HG02610 (cell line): ENCODE results near the gene PKNOX2.

Source experiments
- ATAC-seq: cut with Tn5 transposase; IDR thresholded peaks from one replicate; pipeline ENCODE4 v1.9.1; 2021; ENCODE audit warnings: mild to moderate bottlenecking, moderate library complexity; ENCODE audit not compliant: unreplicated experiment

Gene PKNOX2

DNA sequence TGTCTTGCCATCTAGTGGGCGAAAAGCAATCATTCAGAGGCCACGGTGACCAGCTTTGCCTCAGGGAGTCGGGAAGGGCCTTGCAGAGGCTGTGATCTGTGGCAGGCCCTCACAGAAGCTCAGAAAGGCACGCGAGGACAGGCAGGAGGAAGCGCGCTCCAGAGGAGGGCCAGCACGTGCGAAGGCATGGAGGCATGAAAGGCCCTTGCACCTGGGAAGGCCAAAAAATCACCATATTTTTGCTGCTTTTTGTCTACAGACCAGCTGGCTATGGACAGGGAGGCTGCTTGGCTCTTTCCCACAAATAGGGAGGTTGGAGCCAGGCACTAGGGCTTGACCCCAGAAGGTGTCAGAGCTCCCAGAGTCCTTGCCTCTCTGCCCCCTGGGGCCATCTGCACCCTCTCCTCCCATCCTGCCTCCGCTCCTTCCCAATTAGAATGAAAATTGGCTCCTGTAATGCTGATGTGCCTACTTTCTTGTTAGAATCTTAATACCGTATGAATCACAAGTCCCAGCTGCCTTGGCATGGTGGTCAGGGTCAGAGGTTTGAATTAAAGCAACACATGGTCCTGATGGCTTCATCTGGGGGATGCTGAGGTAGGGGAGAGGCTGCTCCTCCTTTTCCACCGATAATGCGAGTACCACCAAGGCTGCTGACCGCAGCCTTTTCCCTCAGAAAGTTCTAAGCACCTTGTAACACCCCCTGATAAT lies 262.4 kb downstream of the PKNOX2 start:
- no peak for ATAC-seq

DNA sequence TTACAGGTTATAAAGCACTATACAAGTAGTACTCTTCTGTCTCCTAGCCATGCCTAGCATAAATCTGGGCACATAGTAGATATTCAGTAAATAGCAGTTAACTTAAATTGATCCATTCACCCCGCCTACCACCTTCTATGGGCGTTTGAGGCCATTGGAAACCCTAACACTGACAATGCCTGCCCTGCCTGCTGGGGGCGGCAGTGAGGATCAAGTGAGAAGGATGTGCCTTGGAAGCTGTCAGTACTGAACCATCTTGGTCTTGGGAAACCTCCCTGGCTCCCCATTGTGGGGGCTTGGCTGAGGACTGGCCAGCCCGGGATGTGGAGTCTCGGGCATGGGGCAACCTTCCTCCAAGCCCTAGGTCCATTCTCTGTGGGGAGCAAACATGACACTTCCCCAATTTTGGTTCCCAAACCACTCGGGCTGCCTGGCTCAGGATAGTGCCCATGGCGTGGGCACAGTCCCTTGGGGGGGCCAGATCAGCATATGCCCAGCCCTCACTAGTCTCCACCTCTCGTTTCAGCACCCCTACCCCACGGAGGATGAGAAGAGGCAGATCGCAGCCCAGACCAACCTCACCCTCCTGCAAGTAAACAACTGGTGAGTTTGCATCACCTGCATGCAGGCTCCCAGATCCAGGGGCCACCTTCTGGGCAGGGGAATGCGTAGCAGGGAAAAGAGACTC lies 264.1 kb downstream of the PKNOX2 start:
- no peak for ATAC-seq

- no peak for ATAC-seq
Measured at GRCh38 chr11:125429174-125429707, 264.7 kb downstream of the PKNOX2 start.

- ATAC-seq, result no peak
Measured at GRCh38 chr11:125429807-125430678, 265.5 kb downstream of the PKNOX2 start.

GRCh38 chr11:125431009-125431408 lies 266.5 kb downstream of the PKNOX2 start:
- ATAC-seq, result no peak

DNA sequence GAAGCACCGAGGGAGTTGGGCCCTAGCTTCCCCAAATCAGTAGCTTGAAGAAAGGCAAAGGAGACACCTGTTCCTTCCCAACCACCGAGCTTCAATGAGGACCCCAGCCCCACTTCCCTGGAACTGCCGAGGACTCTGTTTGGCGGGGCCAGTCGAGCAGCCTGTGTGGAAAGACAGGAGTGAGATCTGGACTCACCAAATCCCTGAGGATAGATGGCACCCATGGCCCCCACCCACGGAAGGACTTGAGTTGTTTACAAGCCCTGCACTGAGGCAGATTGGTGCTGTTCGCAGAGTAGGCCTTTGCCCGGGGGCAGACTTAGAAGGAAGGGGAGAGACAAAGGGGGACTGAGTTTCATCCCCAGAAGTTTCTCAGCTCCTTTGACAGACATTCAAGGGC lies 266.9 kb downstream of the PKNOX2 start:
- no peak for ATAC-seq

DNA sequence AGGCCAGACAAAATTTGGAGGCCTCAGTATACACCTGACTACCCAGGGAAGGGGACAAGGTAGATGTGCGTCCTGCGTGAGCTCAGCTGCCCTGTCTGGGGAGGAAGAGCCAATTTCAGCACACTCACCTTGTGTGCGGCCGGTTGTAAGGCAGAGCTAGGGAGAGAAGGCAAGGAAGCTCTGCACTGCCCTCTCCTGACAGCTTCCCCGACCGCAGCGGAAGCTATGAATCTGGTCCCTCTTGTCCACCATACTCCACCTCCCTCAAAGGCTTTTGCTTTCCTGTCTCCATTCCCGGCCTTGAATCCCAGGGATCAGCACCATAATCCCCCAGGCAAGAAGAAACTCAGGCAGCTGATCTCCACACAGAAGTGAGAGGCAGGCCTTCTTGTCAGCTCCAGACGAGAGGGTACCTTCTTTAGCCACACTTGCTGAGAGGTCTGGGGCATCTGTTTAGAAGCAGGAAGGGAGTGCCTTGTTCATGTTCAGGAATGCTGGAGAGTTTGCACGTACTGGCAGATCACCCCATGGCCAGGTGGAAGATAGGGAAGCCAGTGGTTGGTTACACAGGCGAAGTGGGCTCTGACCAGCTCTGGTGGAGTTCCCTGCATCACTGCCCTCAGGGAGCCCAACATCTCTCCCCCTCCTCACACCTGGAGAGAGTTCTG lies 269.0 kb downstream of the PKNOX2 start:
- no peak for ATAC-seq

- ATAC-seq, result no peak
Measured at GRCh38 chr11:125435461-125436238, 271.1 kb downstream of the PKNOX2 start.

DNA sequence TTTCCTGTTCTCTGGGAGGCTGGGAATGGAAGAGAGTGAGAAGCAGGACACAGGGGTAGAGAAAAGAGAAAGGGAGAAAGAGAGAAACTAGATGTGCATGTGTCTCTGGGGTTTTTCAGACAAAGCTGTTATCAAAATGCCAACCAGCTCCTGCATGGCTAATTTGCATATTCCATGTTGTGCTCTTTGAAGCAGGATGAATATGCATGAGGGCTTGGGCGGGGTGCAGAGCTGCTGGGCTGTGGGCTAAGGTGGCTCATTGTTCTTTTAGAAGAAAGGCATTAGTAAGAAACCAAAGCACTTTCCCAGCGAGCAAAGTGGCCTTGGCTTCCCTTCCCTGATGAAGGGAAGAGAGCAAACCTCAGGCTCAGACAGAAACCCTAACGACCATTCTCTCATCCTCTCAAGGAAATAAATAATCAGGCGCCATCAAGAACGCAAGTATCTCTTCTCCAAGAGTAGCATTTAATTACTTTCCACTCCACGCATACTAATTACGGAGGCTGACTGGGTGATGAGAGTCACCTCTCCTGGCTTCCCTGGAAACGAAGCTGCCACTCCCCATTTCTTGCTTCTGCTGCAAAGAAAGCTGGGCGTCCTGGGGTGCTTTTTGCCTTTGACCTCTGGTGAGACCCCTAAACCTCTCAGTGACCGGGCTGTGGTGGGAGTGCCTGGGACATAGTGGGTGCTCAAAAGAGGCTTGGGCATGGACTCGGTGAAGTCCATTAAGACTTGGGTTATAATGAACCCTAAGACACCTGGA lies 277.3 kb downstream of the PKNOX2 start:
- ATAC-seq, result no peak

DNA sequence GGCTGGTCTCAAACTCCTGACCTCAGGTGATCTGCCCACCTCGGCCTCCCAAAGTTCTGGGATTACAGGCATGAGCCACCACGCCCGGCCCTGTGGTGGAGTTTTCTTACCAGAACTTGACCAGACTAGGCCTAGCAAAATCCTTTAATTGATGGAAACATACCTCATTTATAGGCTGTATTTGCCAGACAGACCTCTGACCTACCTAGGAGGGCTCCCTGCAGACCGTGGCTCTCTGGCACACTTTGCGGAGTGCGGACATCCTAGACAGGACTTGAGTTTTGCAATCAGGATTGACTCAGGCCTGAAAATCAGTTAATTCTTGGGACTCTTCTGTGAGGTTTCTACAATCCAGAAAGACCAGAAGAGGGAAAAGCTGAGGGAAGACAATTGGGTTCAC lies 278.4 kb downstream of the PKNOX2 start:
- ATAC-seq, result no peak

DNA sequence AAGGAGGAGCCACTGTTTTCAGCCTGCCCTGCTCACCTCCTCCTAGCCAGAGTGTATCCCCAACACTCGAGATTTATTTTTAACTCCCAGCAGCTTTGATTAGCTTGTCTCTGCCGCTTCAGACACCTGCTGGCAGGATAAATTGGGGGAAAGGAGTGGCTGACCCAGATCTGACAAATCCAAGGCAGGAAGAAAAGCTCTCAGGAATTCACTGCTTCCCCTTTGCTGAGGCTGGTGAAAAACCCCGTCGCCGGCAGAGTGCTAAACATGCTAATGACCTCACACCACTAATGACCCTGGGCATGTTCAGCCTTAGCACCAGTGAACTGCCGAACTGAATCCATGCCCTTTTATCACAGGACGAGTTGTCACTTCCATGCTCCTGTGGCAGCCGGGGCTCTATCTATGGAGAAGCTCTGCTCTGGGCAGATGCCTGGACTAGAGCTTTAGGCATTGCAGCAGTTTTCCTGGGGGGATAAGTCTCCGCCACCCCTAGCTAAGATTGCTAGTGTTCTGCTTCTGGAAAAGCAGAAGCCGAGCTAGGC lies 279.3 kb downstream of the PKNOX2 start:
- no peak for ATAC-seq

DNA sequence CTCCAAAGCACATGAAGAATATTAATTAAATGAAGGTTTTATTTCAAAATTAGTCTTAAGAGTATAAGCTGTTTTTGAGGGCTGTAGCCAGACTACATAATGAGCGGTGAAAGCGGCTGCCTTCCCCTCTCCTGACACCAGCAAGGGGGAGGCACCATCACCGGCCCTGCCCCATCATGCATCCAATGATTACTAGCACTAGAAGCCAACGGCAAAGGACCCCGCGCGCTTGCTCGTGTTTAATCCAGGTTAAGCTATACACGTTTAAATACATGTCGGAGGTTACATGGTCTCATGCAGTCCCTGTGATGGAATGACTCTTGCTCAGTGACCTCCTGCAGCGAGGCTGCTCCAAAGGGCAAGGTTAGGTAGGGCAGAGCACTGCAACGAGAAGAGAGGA lies 281.2 kb downstream of the PKNOX2 start:
- no peak for ATAC-seq

GRCh38 chr11:125446279-125446678 lies 281.7 kb downstream of the PKNOX2 start:
- no peak for ATAC-seq

GRCh38 chr11:125447721-125448120 lies 283.2 kb downstream of the PKNOX2 start:
- ATAC-seq, result no peak

- ATAC-seq, result no peak
Measured at GRCh38 chr11:125448136-125448535, 283.6 kb downstream of the PKNOX2 start.

DNA sequence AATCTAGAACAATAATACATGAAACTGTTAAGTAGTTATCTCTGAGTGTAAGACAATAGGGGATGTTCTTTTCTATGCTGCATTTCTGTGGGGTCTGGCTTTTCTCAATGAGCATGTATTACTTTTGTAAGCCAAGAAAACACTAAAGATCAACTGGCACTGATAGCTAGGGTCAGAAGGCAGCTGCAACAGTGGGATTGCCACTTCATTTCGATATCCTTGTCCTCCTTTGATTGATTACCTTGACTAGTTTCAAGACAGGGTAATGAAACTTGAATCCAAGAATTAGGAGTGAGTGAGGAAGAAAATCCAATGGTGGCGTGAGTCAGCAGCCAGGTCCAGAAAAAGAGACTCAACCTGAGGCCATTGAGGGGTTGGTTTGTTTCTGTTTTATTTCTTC lies 285.0 kb downstream of the PKNOX2 start:
- ATAC-seq, result no peak

- ATAC-seq, result no peak
Measured at GRCh38 chr11:125451400-125452124, 287.0 kb downstream of the PKNOX2 start.

GRCh38 chr11:125452125-125452470 lies 287.5 kb downstream of the PKNOX2 start:
- ATAC-seq, result no peak

- no peak for ATAC-seq
Measured at GRCh38 chr11:125454047-125454446, 289.5 kb downstream of the PKNOX2 start.
